Germinal center (tissue), 1 donor: ENCODE results near the gene PPP4R4.
"Not testable (repeated sequence)": the region's sequence is repeated elsewhere in the genome, so short reads cannot be mapped to it uniquely, and the experiment has no call there.

Source experiments
- DNase-seq: peaks from one replicate; pipeline ENCODE4 v3.0.0; 2012; ENCODE audit warnings: mixed read lengths, low spot score

Gene PPP4R4

GRCh38 chr14:94180655-94181271 lies 6.6 kb downstream of the PPP4R4 start:
- peak; percentile 43 for DNase-seq

- no peak for DNase-seq
Measured at GRCh38 chr14:94181835-94182234, 7.7 kb downstream of the PPP4R4 start.

- DNase-seq: no peak
Measured at GRCh38 chr14:94192536-94192935, 18.4 kb downstream of the PPP4R4 start.

GRCh38 chr14:94193776-94194175 lies 19.7 kb downstream of the PPP4R4 start:
- no peak for DNase-seq

- DNase-seq: no peak
Measured at GRCh38 chr14:94196057-94196456, 21.9 kb downstream of the PPP4R4 start.

GRCh38 chr14:94203473-94204210 lies 29.5 kb downstream of the PPP4R4 start:
- DNase-seq: no peak

- DNase-seq: no peak
Measured at GRCh38 chr14:94213021-94213420, 38.9 kb downstream of the PPP4R4 start.

- DNase-seq: no peak
Measured at GRCh38 chr14:94213741-94214140, 39.6 kb downstream of the PPP4R4 start.

- DNase-seq: no peak
Measured at GRCh38 chr14:94217116-94217515, 43.0 kb downstream of the PPP4R4 start.

- DNase-seq: not testable (repeated sequence)
Measured at GRCh38 chr14:94218198-94218886, 44.2 kb downstream of the PPP4R4 start.

- no peak for DNase-seq
Measured at GRCh38 chr14:94224040-94224439, 49.9 kb downstream of the PPP4R4 start.

- no peak for DNase-seq
Measured at GRCh38 chr14:94225460-94226378, 51.6 kb downstream of the PPP4R4 start.

GRCh38 chr14:94227029-94227428 lies 52.9 kb downstream of the PPP4R4 start:
- no peak for DNase-seq

- DNase-seq: no peak
Measured at GRCh38 chr14:94237046-94237445, 62.9 kb downstream of the PPP4R4 start.

- DNase-seq: no peak
Measured at GRCh38 chr14:94237983-94238382, 63.9 kb downstream of the PPP4R4 start.

- DNase-seq: no peak
Measured at GRCh38 chr14:94239406-94239805, 65.3 kb downstream of the PPP4R4 start.

- no peak for DNase-seq
Measured at GRCh38 chr14:94244182-94244581, 70.1 kb downstream of the PPP4R4 start.

- DNase-seq: not testable (repeated sequence)
Measured at GRCh38 chr14:94264195-94264594, 90.1 kb downstream of the PPP4R4 start.

- no peak for DNase-seq
Measured at GRCh38 chr14:94267352-94267751, 93.2 kb downstream of the PPP4R4 start.

GRCh38 chr14:94268582-94268981 lies 94.5 kb downstream of the PPP4R4 start:
- not testable (repeated sequence) for DNase-seq

- DNase-seq: no peak
Measured at GRCh38 chr14:94269156-94269555, 95.0 kb downstream of the PPP4R4 start.
